ENCODE data around the gene SALL1.

SALL1 gene

DNA sequence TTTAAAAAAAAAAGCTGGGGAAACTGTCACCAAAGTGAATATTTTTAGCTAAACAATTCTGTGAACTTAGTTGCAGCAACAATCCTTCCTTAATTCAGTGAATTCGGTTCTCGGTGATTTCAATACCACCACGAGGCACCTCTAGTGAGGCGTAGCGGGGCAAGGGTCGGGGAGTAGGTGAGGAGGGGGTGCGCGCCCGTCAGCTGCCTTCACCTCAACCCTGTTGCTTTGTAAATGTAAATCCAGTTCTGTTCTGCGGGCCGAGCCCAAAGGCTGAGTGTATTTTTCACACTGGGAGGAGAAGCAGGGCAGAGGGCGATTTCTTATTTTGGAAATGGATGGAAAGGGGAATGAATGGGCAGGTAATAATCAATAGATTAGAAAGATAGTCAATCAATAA, 17.4 kb downstream of the SALL1 start:
- no peak for DNase-seq
- H3K27me3 ChIP-seq = peaks cover 0 to 39% of the 10 kb centered on the region in 2 donors
- no peaks in the 10 kb centered on the region for H3K9me3 ChIP-seq
- H3K27ac ChIP-seq = no peak overlapping the region
- TF ChIP-seq, protein P1, sequence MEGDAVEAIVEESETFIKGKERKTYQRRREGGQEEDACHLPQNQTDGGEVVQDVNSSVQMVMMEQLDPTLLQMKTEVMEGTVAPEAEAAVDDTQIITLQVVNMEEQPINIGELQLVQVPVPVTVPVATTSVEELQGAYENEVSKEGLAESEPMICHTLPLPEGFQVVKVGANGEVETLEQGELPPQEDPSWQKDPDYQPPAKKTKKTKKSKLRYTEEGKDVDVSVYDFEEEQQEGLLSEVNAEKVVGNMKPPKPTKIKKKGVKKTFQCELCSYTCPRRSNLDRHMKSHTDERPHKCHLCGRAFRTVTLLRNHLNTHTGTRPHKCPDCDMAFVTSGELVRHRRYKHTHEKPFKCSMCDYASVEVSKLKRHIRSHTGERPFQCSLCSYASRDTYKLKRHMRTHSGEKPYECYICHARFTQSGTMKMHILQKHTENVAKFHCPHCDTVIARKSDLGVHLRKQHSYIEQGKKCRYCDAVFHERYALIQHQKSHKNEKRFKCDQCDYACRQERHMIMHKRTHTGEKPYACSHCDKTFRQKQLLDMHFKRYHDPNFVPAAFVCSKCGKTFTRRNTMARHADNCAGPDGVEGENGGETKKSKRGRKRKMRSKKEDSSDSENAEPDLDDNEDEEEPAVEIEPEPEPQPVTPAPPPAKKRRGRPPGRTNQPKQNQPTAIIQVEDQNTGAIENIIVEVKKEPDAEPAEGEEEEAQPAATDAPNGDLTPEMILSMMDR (IDR thresholded peaks at IDR 0.05) = no peak
- H3K36me3 ChIP-seq = no peaks in the 10 kb centered on the region
- H3K4me1 ChIP-seq = peaks cover 0 to 7% (median 0%) of the 10 kb centered on the region in 4 donors
- no peak overlapping the region for H3K4me3 ChIP-seq
- intact Hi-C loops (cut with DNase I; ENCODE audit: low total_unique reads) = no loop called here

DNA sequence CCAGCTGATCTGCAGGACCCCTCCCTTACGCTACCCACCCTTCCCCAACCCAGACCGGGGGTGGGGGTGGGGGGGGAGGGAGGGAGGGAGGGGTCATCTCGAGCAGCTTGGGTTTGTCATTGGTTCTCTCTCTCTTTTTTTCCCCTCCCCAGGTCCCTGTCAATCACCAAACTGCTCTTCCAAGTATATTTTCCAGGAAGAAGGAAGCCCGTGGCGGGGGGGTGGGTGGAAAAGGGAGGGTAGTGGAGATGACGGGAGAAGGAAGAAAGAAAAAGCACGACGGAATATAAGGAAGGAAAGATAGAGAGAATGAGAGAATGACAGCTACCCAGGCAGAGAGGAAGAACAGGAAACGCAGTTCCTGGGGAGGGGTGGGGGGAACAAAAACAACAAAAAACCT, 17.9 kb downstream of the SALL1 start:
- H3K4me1 ChIP-seq = peaks cover 0 to 7% (median 0%) of the 10 kb centered on the region in 4 donors
- no peak overlapping the region for H3K27ac ChIP-seq
- H3K27me3 ChIP-seq = peaks cover 0 to 39% of the 10 kb centered on the region in 2 donors
- no peaks in the 10 kb centered on the region for H3K9me3 ChIP-seq
- TF ChIP-seq, protein P1 (IDR thresholded peaks at IDR 0.05) = no peak
- DNase-seq = no peak
- H3K36me3 ChIP-seq = no peaks in the 10 kb centered on the region
- intact Hi-C loops (cut with DNase I; ENCODE audit: low total_unique reads) = no loop called here
- H3K4me3 ChIP-seq = no peak overlapping the region

DNA sequence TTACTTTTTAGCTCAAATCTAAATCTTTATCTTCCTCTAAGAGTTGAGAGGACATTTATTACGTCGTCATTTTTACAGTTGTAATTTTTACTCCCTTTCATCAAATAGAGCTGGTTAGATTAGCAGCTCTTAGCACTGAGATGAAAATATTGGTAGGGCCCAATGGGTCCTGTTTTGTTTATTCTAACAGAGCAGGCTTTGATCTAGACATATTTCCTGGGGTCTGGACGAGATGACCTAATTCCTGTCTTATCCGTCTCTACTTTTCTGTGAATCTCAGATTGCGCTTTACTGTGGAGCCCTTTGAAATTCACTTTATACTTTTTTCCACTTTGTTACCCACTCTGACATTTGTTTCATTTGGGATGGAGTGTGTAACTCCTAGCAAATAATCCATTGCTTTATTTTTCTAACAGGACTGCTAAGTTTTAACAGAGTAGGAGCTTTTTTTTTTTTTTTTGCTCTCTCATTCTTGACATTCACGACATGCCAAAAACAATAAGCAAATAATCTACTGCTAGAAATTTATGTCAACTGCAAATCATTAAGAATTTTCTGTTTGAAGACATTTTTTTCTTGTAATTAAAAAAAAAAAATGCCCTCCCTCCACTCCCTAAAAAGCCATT, 18.5 kb downstream of the SALL1 start:
- Histone ChIP-seq H3K27me3 (peaks cover 0 to 39% of the 10 kb centered on the region in 2 donors), H3K36me3 (no peaks in the 10 kb centered on the region)

DNA sequence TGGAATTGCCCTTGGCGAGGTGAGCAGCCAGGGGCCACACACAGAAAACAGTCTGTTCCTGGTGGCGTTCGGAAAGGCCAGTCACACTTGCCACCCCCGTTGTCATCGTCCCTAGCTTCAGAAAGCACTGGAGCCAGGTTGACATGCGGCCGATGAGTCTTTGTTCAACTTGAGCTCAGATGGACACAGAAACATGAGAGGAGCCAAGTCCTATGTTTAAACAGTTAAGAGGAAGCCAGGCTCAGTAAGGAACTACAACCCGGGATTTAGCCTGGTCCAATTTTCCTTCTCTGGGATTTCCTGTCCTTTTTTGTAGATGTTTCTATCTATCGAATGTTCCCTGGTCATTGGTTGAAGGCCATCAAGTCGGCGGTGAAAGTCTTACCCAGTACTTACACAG, 19.5 kb downstream of the SALL1 start:
- no peaks in the 10 kb centered on the region for H3K36me3 ChIP-seq
- intact Hi-C loops (cut with DNase I; ENCODE audit: low total_unique reads) = no loop called here
- peaks cover 0 to 7% (median 0%) of the 10 kb centered on the region in 4 donors for H3K4me1 ChIP-seq
- H3K27ac ChIP-seq = no peak overlapping the region
- peaks cover 0 to 37% of the 10 kb centered on the region in 2 donors for H3K27me3 ChIP-seq
- TF ChIP-seq, protein P1 (IDR thresholded peaks at IDR 0.05) = no peak
- no peak for DNase-seq
- no peak overlapping the region for H3K4me3 ChIP-seq
- H3K9me3 ChIP-seq = no peaks in the 10 kb centered on the region

More for the DNA sequence above, 18.5 kb downstream of the SALL1 start:
- H3K4me1 ChIP-seq = peaks cover 0 to 7% (median 0%) of the 10 kb centered on the region in 4 donors
- no peaks in the 10 kb centered on the region for H3K9me3 ChIP-seq
- intact Hi-C loops (cut with DNase I; ENCODE audit: low total_unique reads) = no loop called here
- TF ChIP-seq, protein P1 (IDR thresholded peaks at IDR 0.05) = no peak
- DNase-seq = no peak
- no peak overlapping the region for H3K4me3 ChIP-seq
- H3K27ac ChIP-seq = no peak overlapping the region

DNA sequence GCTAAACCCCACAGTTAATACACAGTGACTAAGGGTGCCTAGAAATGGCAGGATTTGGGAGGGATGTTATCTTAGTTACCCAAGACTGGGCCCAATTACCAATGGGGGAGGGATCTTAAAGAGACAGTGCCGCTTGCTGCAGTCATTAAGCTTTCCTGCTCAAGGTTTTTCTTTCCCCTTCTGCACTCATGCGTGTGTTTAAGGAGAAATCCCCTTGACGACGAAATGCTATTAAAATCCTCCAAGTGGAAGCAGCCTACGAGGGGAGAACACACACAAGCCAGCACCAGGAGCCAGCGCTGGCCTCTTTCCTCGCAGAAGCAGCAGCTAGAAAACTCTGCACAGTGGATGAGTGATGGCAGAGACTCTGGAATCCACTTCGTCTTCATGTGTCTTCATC, 22.0 kb downstream of the SALL1 start:
- H3K27ac ChIP-seq = no peak overlapping the region
- no peak for DNase-seq
- no peak overlapping the region for H3K4me3 ChIP-seq
- H3K4me1 ChIP-seq = no peaks in the 10 kb centered on the region
- TF ChIP-seq, protein P1 (IDR thresholded peaks at IDR 0.05) = no peak
- intact Hi-C loops (cut with DNase I; ENCODE audit: low total_unique reads) = no loop called here
- peaks cover 0 to 30% of the 10 kb centered on the region in 2 donors for H3K27me3 ChIP-seq
- no peaks in the 10 kb centered on the region for H3K36me3 ChIP-seq
- no peaks in the 10 kb centered on the region for H3K9me3 ChIP-seq

Measured in tibial artery (tissue), 4 donors.